HEK293T (cell line): ENCODE data around the gene AKT2.

Source experiments
- CTCF ChIA-PET: fragments of 350-600 bp; formaldehyde crosslinking; extraction: SDS; loops from one replicate; lab custom pipeline; 2021; ENCODE audit warnings: antibody characterized with exemption, inconsistent platforms; lab: Yijun Ruan, JAX
- POLR2A ChIA-PET: fragments of 350-600 bp; formaldehyde crosslinking; extraction: SDS; loops from one replicate; lab custom pipeline; 2020; ENCODE audit warnings: antibody characterized with exemption, inconsistent platforms; lab: Yijun Ruan, JAX
- DNase-seq: peaks from one replicate; pipeline ENCODE4 v3.0.0; 2012; ENCODE audit warnings: mixed read lengths; ENCODE audit errors: extremely low spot score
- ARNT ChIP-seq: fragments of 450-650 bp; IDR thresholded peaks from 2 replicates; pipeline ENCODE4 v1.6.1; 2017; ENCODE audit warnings: mild to moderate bottlenecking
- BHLHE40 ChIP-seq: fragments of 450-650 bp; IDR thresholded peaks from 2 replicates; pipeline ENCODE4 v1.6.1; 2016; ENCODE audit warnings: mild to moderate bottlenecking, moderate library complexity, borderline replicate concordance
- CTBP1 ChIP-seq: fragments of 450-650 bp; IDR thresholded peaks from 2 replicates; pipeline ENCODE4 v1.6.1; 2016; ENCODE audit warnings: borderline replicate concordance
- ELF4 ChIP-seq: fragments of 450-650 bp; IDR thresholded peaks from 2 replicates; pipeline ENCODE4 v1.6.1; 2017; ENCODE audit warnings: antibody characterized with exemption
- FOXA1 ChIP-seq: fragments of 450-650 bp; IDR thresholded peaks from 2 replicates; pipeline ENCODE4 v1.6.1; 2016; ENCODE audit warnings: mild to moderate bottlenecking
- FOXK2 ChIP-seq: fragments of 450-650 bp; IDR thresholded peaks from 2 replicates; pipeline ENCODE4 v1.6.1; 2016; ENCODE audit warnings: mild to moderate bottlenecking
- FOXM1 ChIP-seq: fragments of 450-650 bp; IDR thresholded peaks from 2 replicates; pipeline ENCODE4 v1.6.1; 2017; ENCODE audit warnings: mild to moderate bottlenecking, borderline replicate concordance
- HDGF ChIP-seq: fragments of 450-650 bp; IDR thresholded peaks from 2 replicates; pipeline ENCODE4 v1.6.1; 2017; ENCODE audit warnings: antibody characterized with exemption, borderline replicate concordance
- L3MBTL2 ChIP-seq: fragments of 450-650 bp; conservative IDR thresholded peaks from 2 replicates; pipeline ENCODE4 v1.6.1; 2016; ENCODE audit warnings: mild to moderate bottlenecking
- LEF1 ChIP-seq: fragments of 450-650 bp; IDR thresholded peaks from 2 replicates; pipeline ENCODE4 v1.6.1; 2017; ENCODE audit warnings: mild to moderate bottlenecking, borderline replicate concordance
- NFRKB ChIP-seq: fragments of 450-650 bp; IDR thresholded peaks from 2 replicates; pipeline ENCODE4 v1.6.1; 2016; ENCODE audit warnings: mild to moderate bottlenecking, moderate library complexity
- PKNOX1 ChIP-seq: fragments of 450-650 bp; IDR thresholded peaks from 2 replicates; pipeline ENCODE4 v1.6.1; 2016
- SP1 ChIP-seq: fragments of 450-650 bp; IDR thresholded peaks from 2 replicates; pipeline ENCODE4 v1.6.1; 2017
- SUZ12 ChIP-seq: fragments of 450-650 bp; IDR thresholded peaks from 2 replicates; pipeline ENCODE4 v1.6.1; 2016; ENCODE audit warnings: mild to moderate bottlenecking
- TARDBP ChIP-seq: fragments of 450-650 bp; IDR thresholded peaks from 2 replicates; pipeline ENCODE4 v1.6.1; 2016
- ZNF384 ChIP-seq: fragments of 450-650 bp; IDR thresholded peaks from 2 replicates; pipeline ENCODE4 v1.6.1; 2016

Gene AKT2

GRCh38 chr19:40303765-40304164, 18.6 kb upstream of the AKT2 start:
- TF ChIP-seq CTBP1 (no peak), HDGF (no peak), TARDBP (no peak), FOXA1 (no peak), ARNT (no peak)
- ChIA-PET POLR2A (no interaction called here), CTCF (no interaction called here)
- no peak for DNase-seq

GRCh38 chr19:40302224-40303011, 17.3 kb upstream of the AKT2 start:
- DNase-seq = no peak
- ChIA-PET POLR2A (no interaction called here), CTCF (no interaction called here)
- TF ChIP-seq SUZ12 (no peak), FOXM1 (no peak), HDGF (no peak), ELF4 (no peak), BHLHE40 (no peak), L3MBTL2 (no peak), FOXK2 (no peak), ARNT (no peak), ZNF384 (no peak), SP1 (no peak), NFRKB (no peak), PKNOX1 (no peak), CTBP1 (no peak), LEF1 (no peak), TARDBP (no peak), FOXA1 (no peak)

- ChIA-PET POLR2A (no interaction called here), CTCF (interaction anchor here (1.2 kb wide), 1 partner anchor 223 kb away, joined by 3 read pairs; no protein-coding TSS in a partner anchor)
- TF ChIP-seq CTBP1 = no peak
- TF ChIP-seq FOXK2 = no peak
- no peak for TF ChIP-seq SUZ12
- no peak for TF ChIP-seq ELF4
- TF ChIP-seq NFRKB = no peak
- no peak for TF ChIP-seq FOXA1
- no peak for TF ChIP-seq TARDBP
- TF ChIP-seq ZNF384 = no peak
- no peak for TF ChIP-seq HDGF
- no peak for TF ChIP-seq BHLHE40
- no peak for TF ChIP-seq ARNT
- TF ChIP-seq FOXM1 = no peak
- no peak for TF ChIP-seq SP1
- DNase-seq = no peak
These were observed 15.5 kb upstream of the AKT2 start for GRCh38 chr19:40300668-40301067.

- ChIA-PET POLR2A (no interaction called here), CTCF (no interaction called here)
- TF ChIP-seq CTBP1 = no peak
- no peak for TF ChIP-seq TARDBP
- TF ChIP-seq LEF1 = no peak
- TF ChIP-seq BHLHE40 = no peak
- TF ChIP-seq SUZ12 = no peak
- no peak for TF ChIP-seq NFRKB
- TF ChIP-seq SP1 = no peak
- no peak for TF ChIP-seq HDGF
- no peak for TF ChIP-seq L3MBTL2
- no peak for TF ChIP-seq ELF4
- no peak for TF ChIP-seq FOXA1
- TF ChIP-seq FOXK2 = no peak
- no peak for TF ChIP-seq ARNT
- TF ChIP-seq ZNF384 = no peak
- TF ChIP-seq PKNOX1 = no peak
- no peak for TF ChIP-seq FOXM1
- DNase-seq = no peak
These were observed 12.9 kb upstream of the AKT2 start for GRCh38 chr19:40298026-40298425.

- TF ChIP-seq ZNF384 (no peak), SUZ12 (no peak), SP1 (no peak), FOXM1 (no peak), TARDBP (no peak), LEF1 (no peak), FOXK2 (no peak), CTBP1 (no peak)
- ChIA-PET POLR2A (no interaction called here), CTCF (interaction anchor here (2.3 kb wide), 1 partner anchor 11 kb away, joined by 5 read pairs; no protein-coding TSS in a partner anchor)
- no peak for DNase-seq
These were observed 9.4 kb upstream of the AKT2 start for GRCh38 chr19:40294560-40294959.

- CTCF ChIA-PET = no interaction called here
- POLR2A ChIA-PET = interaction anchor here (1.3 kb wide), 1 partner anchor 95 kb away, joined by 3 read pairs; no protein-coding TSS in a partner anchor
- TF ChIP-seq NFRKB (no peak), ZNF384 (peak; percentile 33; the same call in 1 of the 2 replicates), PKNOX1 (no peak)
- no peak for DNase-seq
These were observed 1.9 kb upstream of the AKT2 start for GRCh38 chr19:40286971-40287421.
